Measurements from ENCODE around the gene OR51S1. TPM values are rescaled to one million over a fixed set of nuclear protein-coding genes. Genes with fewer than 3 reads are reported as not detected.

Gene OR51S1
- total RNA-seq, 4 donors from 2014 or later, result 0.27 TPM; not detected in 3

GRCh38 chr11:4884361-4884760, 35.4 kb upstream of the OR51S1 start:
- 40 to 58% methylated on average over 3 of the region's 3 CpGs for WGBS, 2 donors

DNA sequence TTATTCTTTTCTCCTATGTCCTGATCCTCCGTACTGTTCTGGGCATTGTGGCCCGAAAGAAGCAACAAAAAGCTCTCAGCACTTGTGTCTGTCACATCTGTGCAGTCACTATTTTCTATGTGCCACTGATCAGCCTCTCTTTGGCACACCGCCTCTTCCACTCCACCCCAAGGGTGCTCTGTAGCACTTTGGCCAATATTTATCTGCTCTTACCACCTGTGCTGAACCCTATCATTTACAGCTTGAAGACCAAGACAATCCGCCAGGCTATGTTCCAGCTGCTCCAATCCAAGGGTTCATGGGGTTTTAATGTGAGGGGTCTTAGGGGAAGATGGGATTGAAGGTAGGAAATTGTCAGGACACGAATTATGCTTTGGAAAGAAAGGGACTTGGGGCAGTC, 33.5 kb upstream of the OR51S1 start:
- WGBS, 2 donors, result 89 to 92% methylated on average over 5 of the region's 5 CpGs
- intact Hi-C loops (cut with DNase I), result no loop called here

More at GRCh38 chr11:4884361-4884760, 35.4 kb upstream of the OR51S1 start:
- intact Hi-C loops (cut with DNase I), result no loop called here
- Histone ChIP-seq H3K27me3 (no peaks in the 10 kb centered on the region), H3K36me3 (no peaks in the 10 kb centered on the region), H3K9me3 (no peaks in the 10 kb centered on the region), H3K4me3 (replicated peaks in 1 of 3) (no peak overlapping the region), H3K27ac (no peak overlapping the region), H3K4me1 (no peaks in the 10 kb centered on the region)
- TF ChIP-seq POLR2A (IDR thresholded peaks at IDR 0.05), result no peak
- no peak for TF ChIP-seq CTCF (IDR thresholded peaks at IDR 0.05)
- DNase-seq, result no peak

DNA sequence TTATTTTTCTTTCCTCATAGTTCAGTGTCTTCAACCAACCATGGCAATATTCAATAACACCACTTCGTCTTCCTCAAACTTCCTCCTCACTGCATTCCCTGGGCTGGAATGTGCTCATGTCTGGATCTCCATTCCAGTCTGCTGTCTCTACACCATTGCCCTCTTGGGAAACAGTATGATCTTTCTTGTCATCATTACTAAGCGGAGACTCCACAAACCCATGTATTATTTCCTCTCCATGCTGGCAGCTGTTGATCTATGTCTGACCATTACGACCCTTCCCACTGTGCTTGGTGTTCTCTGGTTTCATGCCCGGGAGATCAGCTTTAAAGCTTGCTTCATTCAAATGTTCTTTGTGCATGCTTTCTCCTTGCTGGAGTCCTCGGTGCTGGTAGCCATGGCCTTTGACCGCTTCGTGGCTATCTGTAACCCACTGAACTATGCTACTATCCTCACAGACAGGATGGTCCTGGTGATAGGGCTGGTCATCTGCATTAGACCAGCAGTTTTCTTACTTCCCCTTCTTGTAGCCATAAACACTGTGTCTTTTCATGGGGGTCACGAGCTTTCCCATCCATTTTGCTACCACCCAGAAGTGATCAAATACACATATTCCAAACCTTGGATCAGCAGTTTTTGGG, 33.0 kb upstream of the OR51S1 start, which contains the start of gene OR51T1:
OR51T1 (plus strand) TSS at position 41 of the 641 bp plus-strand sequence; CDS start at position 41, 0 bp downstream.
- Histone ChIP-seq H3K36me3 (no peaks in the 10 kb centered on the region), H3K9me3 (no peaks in the 10 kb centered on the region), H3K27me3 (no peaks in the 10 kb centered on the region), H3K4me3 (replicated peaks in 1 of 3) (no peak within 1 kb of the TSS), H3K4me1 (no peaks in the 10 kb centered on the region), H3K27ac (no peak within 1 kb of the TSS)
- no peak for TF ChIP-seq CTCF (IDR thresholded peaks at IDR 0.05)
- TF ChIP-seq POLR2A (IDR thresholded peaks at IDR 0.05), result no peak
- no peak for DNase-seq
- intact Hi-C loops (cut with DNase I), result no loop called here
- 74 to 82% methylated on average over 8 of the region's 8 CpGs for WGBS, 2 donors

More for the DNA sequence above, 33.5 kb upstream of the OR51S1 start:
- H3K9me3 ChIP-seq, result no peaks in the 10 kb centered on the region
- H3K36me3 ChIP-seq, result no peaks in the 10 kb centered on the region
- H3K4me3 ChIP-seq (replicated peaks in 1 of 3), result no peak overlapping the region
- H3K27me3 ChIP-seq, result no peaks in the 10 kb centered on the region
- no peak for DNase-seq
- TF ChIP-seq POLR2A (IDR thresholded peaks at IDR 0.05), result no peak
- no peak for TF ChIP-seq CTCF (IDR thresholded peaks at IDR 0.05)
- H3K4me1 ChIP-seq, result no peaks in the 10 kb centered on the region
- H3K27ac ChIP-seq, result no peak overlapping the region

DNA sequence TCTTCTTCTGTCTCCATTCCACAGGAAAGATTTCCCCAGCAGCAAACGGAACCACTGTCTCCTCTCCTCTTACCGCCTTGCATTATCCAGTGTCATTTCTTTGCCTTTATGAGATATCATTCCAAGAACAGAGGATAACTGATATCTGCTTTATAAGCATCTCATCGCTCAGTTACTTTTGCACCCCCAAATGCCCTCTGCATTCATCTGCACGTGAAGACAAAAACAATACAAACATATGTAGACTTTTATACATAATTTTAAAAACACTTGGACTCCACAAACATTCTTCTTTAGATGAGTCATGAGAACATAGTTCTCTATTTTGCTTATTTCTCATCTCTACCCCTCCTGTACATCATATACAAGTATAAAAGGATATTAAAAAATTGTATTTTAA, 32.2 kb upstream of the OR51S1 start:
- Histone ChIP-seq H3K4me1 (no peaks in the 10 kb centered on the region), H3K27me3 (no peaks in the 10 kb centered on the region), H3K36me3 (no peaks in the 10 kb centered on the region), H3K9me3 (no peaks in the 10 kb centered on the region), H3K4me3 (replicated peaks in 1 of 3) (no peak overlapping the region), H3K27ac (no peak overlapping the region)
- TF ChIP-seq CTCF (IDR thresholded peaks at IDR 0.05) (no peak), POLR2A (IDR thresholded peaks at IDR 0.05) (no peak)
- no peak for DNase-seq
- intact Hi-C loops (cut with DNase I), result no loop called here
- WGBS, 2 donors, result 81 to 85% methylated on average over 4 of the region's 4 CpGs

DNA sequence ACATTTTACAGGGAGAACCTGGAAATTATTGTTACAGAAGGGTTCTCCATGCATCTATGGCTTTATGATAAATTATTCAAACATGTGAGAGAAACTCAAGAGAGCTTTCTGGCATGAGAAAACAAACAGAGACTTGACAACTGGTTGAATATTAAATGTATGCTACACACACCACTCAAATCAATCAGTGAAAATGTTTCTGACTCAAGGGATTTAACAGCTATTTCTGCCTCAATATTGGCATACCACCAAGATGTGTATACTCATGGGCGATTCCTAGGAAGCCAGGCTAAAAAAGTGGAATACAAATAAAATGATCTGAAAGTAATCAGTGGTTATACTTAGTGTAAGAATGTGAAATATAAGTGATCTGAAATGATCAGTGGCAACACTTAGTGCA, 16.8 kb upstream of the OR51S1 start:
- DNase-seq, result no peak
- no peak overlapping the region for H3K27ac ChIP-seq
- peaks cover 0 to 16% of the 10 kb centered on the region in 2 donors for H3K4me1 ChIP-seq
- TF ChIP-seq CTCF (IDR thresholded peaks at IDR 0.05), result no peak
- no peak for TF ChIP-seq POLR2A (IDR thresholded peaks at IDR 0.05)
- WGBS, 2 donors, result 7 to 13% methylated on average over 1 of the region's 1 CpG
- H3K36me3 ChIP-seq, result no peaks in the 10 kb centered on the region
- intact Hi-C loops (cut with DNase I), result no loop called here
- H3K4me3 ChIP-seq (replicated peaks in 1 of 3), result no peak overlapping the region
- no peaks in the 10 kb centered on the region for H3K9me3 ChIP-seq
- no peaks in the 10 kb centered on the region for H3K27me3 ChIP-seq

All from thyroid gland (tissue), 4 donors.